Lower leg skin (tissue), 4 donors: Measurements from ENCODE around the gene CREB3L4. TPM values are rescaled to one million over a fixed set of nuclear protein-coding genes. Genes with fewer than 3 reads are reported as not detected.

Experiments
- DNase-seq, 2 donors: peaks; one replicate each; pipeline ENCODE4 v3.0.0-alpha.2; 2019; ENCODE audit warnings: low spot score in 2 of 2
- H3K4me3 ChIP-seq: fragments of 200-600 bp; sonication (generic); 2 replicates; pipeline ENCODE4 v1.5.1; 2017; ENCODE audit warnings: mild to moderate bottlenecking, low read depth; ENCODE audit not compliant: poor library complexity, severe bottlenecking
- CTCF ChIP-seq, 3 donors: fragments of 450-650 bp; IDR thresholded peaks; one replicate each; pipeline ENCODE4 v1.5.1; 2016; ENCODE audit warnings: antibody characterized with exemption in 3 of 3, mild to moderate bottlenecking in 3 of 3, moderate library complexity in 2 of 3
- POLR2A ChIP-seq, 2 donors: fragments of 450-650 bp; IDR thresholded peaks; one replicate each; pipeline ENCODE4 v1.6.1; 2016 to 2017; ENCODE audit warnings: antibody characterized with exemption in 2 of 2, mild to moderate bottlenecking in 1 of 2, moderate library complexity in 1 of 2
- WGBS, 2 donors: methylation state at CpG; one replicate each; pipeline ENCODE4 v1.1.5; 2018; 5-methylcytosine and 5-hydroxymethylcytosine counted together
- intact Hi-C: fragments of 100-400 bp; cut with DNase I; formaldehyde crosslinking; loops from one replicate; pipeline ENCODE4 v1.15.0; 2023; ENCODE audit warnings: low total_unique reads
- total RNA-seq, 4 donors: library from RNA; depleted of rRNA; stranded (reverse); fragments of >200 nt; gene quantifications; one replicate each; pipeline ENCODE4 v1.1.0, GENCODE V29; 2016

Gene CREB3L4
- total RNA-seq, 4 donors from 2014 or later: 18.7 to 25.5 (median 22.9) TPM

- DNase-seq: no peak
- intact Hi-C loops: no loop called here
- WGBS, 2 donors: 96 to 98% methylated on average over 11 to 12 of the region's 12 CpGs
- TF ChIP-seq POLR2A (IDR thresholded peaks at IDR 0.05): no peak
- no peak for TF ChIP-seq CTCF (IDR thresholded peaks at IDR 0.05)
- no peak overlapping the region for H3K4me3 ChIP-seq
These were observed 31.5 kb upstream of the CREB3L4 start for GRCh38 chr1:153936011-153936802.

GRCh38 chr1:153937331-153937730, 30.4 kb upstream of the CREB3L4 start:
- TF ChIP-seq CTCF (IDR thresholded peaks at IDR 0.05) (no peak), POLR2A (IDR thresholded peaks at IDR 0.05) (no peak)
- WGBS, 2 donors: 95 to 99% methylated on average over 10 of the region's 10 CpGs
- intact Hi-C loops: no loop called here
- no peak for DNase-seq
- H3K4me3 ChIP-seq: no peak overlapping the region

GRCh38 chr1:153938996-153939395, 28.7 kb upstream of the CREB3L4 start:
- no peak overlapping the region for H3K4me3 ChIP-seq
- intact Hi-C loops: no loop called here
- TF ChIP-seq CTCF (IDR thresholded peaks at IDR 0.05) (no peak), POLR2A (IDR thresholded peaks at IDR 0.05) (no peak)
- WGBS, 2 donors: 77 to 87% methylated on average over 3 of the region's 3 CpGs
- DNase-seq: no peak

- intact Hi-C loops: no loop called here
- TF ChIP-seq CTCF (IDR thresholded peaks at IDR 0.05): no peak
- no peak for TF ChIP-seq POLR2A (IDR thresholded peaks at IDR 0.05)
- no peak for DNase-seq
- WGBS, 2 donors: 80 to 92% methylated on average over 3 to 12 of the region's 12 CpGs
- no peak overlapping the region for H3K4me3 ChIP-seq
These were observed 28.2 kb upstream of the CREB3L4 start for GRCh38 chr1:153939476-153939875.

- TF ChIP-seq POLR2A (IDR thresholded peaks at IDR 0.05): no peak
- TF ChIP-seq CTCF (IDR thresholded peaks at IDR 0.05): no peak
- 92 to 97% methylated on average over 8 of the region's 8 CpGs for WGBS, 2 donors
- H3K4me3 ChIP-seq: no peak overlapping the region
- no peak for DNase-seq
- intact Hi-C loops: no loop called here
These were observed 26.9 kb upstream of the CREB3L4 start for GRCh38 chr1:153940756-153941155.
